Lower leg skin (tissue), 3 donors: Measurements from ENCODE around the gene ASXL2.

Experiments
- CTCF ChIP-seq, 3 donors: fragments of 450-650 bp; IDR thresholded peaks; one replicate each; pipeline ENCODE4 v1.5.1; 2016; ENCODE audit warnings: antibody characterized with exemption in 3 of 3, mild to moderate bottlenecking in 3 of 3, moderate library complexity in 2 of 3
- POLR2A ChIP-seq, 2 donors: fragments of 450-650 bp; IDR thresholded peaks; one replicate each; pipeline ENCODE4 v1.6.1; 2016 to 2017; ENCODE audit warnings: antibody characterized with exemption in 2 of 2, mild to moderate bottlenecking in 1 of 2, moderate library complexity in 1 of 2

DNA sequence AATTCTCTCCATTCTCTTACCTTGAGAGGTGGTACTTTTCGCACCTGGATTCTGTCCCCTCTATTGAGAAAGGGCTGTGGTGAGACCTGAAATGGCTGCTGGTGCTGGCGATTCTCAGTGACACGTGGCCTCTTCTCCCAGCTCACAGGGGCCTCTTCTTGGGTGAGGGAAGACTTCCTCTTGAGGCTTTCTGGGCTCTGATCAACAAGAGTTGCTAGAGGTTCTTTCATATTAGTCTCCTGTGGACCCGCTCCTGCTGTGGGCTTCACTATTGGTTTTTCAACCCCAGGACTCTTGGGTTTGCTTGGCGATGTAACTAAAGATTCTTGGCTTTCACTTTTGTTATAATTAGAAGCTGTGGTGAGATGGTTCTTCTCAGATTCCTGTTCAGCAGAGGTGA is 128.6 kb downstream of the ASXL2 start:
- TF ChIP-seq CTCF (IDR thresholded peaks at IDR 0.05) (no peak), POLR2A (IDR thresholded peaks at IDR 0.05) (no peak)
